NB4 (cell line): ENCODE results near the gene RBMS3.

Experiments
- CTCF ChIP-seq: IDR thresholded peaks from one replicate; pipeline ENCODE4 v1.5.1; 2012; ENCODE audit warnings: low read depth, low read length
- MYC ChIP-seq: IDR thresholded peaks from 2 replicates; pipeline ENCODE4 v1.6.1; 2011; ENCODE audit warnings: low read depth, low read length
- POLR2A ChIP-seq: IDR thresholded peaks from 2 replicates; pipeline ENCODE4 v1.6.1; 2011; ENCODE audit warnings: mild to moderate bottlenecking; ENCODE audit not compliant: insufficient read length; ENCODE audit errors: extremely low read depth
- TF ChIP-seq, protein P1 (sequence below): IDR thresholded peaks from 2 replicates; pipeline ENCODE4 v1.6.1; 2011; ENCODE audit warnings: low read depth, low read length

DNA sequence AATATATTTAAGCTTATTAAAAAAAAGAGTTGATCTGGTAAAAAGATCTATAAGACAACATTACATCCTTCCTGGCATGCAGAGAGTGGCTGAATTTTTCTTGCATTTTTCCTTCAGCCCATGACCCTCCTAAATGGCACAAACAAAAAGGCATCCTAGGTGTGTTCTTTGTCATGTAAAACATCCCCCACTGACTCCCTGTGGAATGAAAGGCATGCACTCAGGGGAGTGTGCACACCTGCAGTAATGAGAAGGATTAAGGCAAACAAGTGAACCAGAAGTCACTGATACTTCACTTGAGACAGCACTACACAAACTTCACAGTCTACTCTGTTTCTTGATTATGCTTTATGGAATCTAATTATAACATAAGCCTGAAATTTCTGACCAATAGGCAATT lies 195.0 kb downstream of the RBMS3 start:
- TF ChIP-seq CTCF (no peak), POLR2A (no peak), MYC (no peak)
- TF ChIP-seq, protein P1, sequence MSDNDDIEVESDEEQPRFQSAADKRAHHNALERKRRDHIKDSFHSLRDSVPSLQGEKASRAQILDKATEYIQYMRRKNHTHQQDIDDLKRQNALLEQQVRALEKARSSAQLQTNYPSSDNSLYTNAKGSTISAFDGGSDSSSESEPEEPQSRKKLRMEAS: no peak
